Measurements from ENCODE around the gene AIRE.
"Not testable (repeated sequence)": the region's sequence is repeated elsewhere in the genome, so short reads cannot be mapped to it uniquely, and the experiment has no call there.

- TF ChIP-seq, protein P1, sequence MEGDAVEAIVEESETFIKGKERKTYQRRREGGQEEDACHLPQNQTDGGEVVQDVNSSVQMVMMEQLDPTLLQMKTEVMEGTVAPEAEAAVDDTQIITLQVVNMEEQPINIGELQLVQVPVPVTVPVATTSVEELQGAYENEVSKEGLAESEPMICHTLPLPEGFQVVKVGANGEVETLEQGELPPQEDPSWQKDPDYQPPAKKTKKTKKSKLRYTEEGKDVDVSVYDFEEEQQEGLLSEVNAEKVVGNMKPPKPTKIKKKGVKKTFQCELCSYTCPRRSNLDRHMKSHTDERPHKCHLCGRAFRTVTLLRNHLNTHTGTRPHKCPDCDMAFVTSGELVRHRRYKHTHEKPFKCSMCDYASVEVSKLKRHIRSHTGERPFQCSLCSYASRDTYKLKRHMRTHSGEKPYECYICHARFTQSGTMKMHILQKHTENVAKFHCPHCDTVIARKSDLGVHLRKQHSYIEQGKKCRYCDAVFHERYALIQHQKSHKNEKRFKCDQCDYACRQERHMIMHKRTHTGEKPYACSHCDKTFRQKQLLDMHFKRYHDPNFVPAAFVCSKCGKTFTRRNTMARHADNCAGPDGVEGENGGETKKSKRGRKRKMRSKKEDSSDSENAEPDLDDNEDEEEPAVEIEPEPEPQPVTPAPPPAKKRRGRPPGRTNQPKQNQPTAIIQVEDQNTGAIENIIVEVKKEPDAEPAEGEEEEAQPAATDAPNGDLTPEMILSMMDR (IDR thresholded peaks at IDR 0.05) = not testable (repeated sequence)
- TF ChIP-seq EP300, POLR2A (IDR thresholded peaks at IDR 0.05): not testable (repeated sequence)
These were observed 44.4 kb upstream of the AIRE start for GRCh38 chr21:44241281-44241680.
